GM12891 (cell line): Measurements from ENCODE around the gene HSD11B1L.

Experiments
- POLR2A ChIP-seq: IDR thresholded peaks from 2 replicates; pipeline ENCODE4 v1.6.1; 2011; ENCODE audit warnings: low read depth, low read length, control low read depth
- POLR2AphosphoS5 ChIP-seq: IDR thresholded peaks from 2 replicates; pipeline ENCODE4 v1.6.1; 2011; ENCODE audit warnings: low read depth, low read length, control low read depth
- TAF1 ChIP-seq: IDR thresholded peaks from 2 replicates; pipeline ENCODE4 v1.6.1; 2011; ENCODE audit warnings: low read depth, low read length, control low read depth

GRCh38 chr19:5651361-5651760 lies 29.5 kb upstream of the HSD11B1L start:
- no peak for TF ChIP-seq POLR2AphosphoS5
- TF ChIP-seq POLR2A: no peak
- no peak for TF ChIP-seq TAF1
